ENCODE data around the gene GNL3.
"Not testable (repeated sequence)": the region's sequence is repeated elsewhere in the genome, so short reads cannot be mapped to it uniquely, and the experiment has no call there.

DNA sequence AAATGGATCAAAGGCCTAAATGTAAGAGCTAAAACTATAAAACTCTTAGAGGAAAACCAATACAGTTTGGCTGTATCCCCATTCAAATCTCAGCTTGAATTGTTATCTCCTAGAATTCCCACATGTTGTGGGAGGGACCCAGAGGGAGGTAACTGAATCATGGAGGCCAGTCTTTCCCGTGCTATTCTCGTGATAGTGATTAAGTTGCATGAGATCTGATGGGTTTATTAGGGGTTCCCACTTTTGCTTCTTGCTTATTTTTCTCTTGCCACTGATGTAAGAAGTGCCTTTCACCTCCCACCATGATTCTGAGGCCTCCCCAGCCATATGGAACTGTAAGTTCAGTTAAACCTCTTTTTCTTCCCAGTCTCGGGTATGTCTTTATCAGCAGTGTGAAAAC lies 9.6 kb upstream of the GNL3 start:
- TF ChIP-seq, protein P1, sequence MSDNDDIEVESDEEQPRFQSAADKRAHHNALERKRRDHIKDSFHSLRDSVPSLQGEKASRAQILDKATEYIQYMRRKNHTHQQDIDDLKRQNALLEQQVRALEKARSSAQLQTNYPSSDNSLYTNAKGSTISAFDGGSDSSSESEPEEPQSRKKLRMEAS (IDR thresholded peaks at IDR 0.05) = not testable (repeated sequence)
- TF ChIP-seq CTCF (IDR thresholded peaks at IDR 0.05); RAD21 (conservative IDR thresholded peaks at IDR 0.05 in 1 of 2, IDR thresholded peaks at IDR 0.05 in 1 of 2); HOXA7 (CRISPR knock-in tag; IDR thresholded peaks at IDR 0.05); MYC (IDR thresholded peaks at IDR 0.05; ENCODE audit: borderline replicate concordance, low read length); USF2 (IDR thresholded peaks at IDR 0.05); POLR2A (IDR thresholded peaks at IDR 0.05; ENCODE audit: low read length); BHLHE40 (IDR thresholded peaks at IDR 0.05; ENCODE audit: low read depth, low read length); KDM1A (IDR thresholded peaks at IDR 0.05; ENCODE audit: low read depth); MAZ (IDR thresholded peaks at IDR 0.05; ENCODE audit: borderline replicate concordance, low read depth, low read length): not testable (repeated sequence)
- TF ChIP-seq, protein P2, sequence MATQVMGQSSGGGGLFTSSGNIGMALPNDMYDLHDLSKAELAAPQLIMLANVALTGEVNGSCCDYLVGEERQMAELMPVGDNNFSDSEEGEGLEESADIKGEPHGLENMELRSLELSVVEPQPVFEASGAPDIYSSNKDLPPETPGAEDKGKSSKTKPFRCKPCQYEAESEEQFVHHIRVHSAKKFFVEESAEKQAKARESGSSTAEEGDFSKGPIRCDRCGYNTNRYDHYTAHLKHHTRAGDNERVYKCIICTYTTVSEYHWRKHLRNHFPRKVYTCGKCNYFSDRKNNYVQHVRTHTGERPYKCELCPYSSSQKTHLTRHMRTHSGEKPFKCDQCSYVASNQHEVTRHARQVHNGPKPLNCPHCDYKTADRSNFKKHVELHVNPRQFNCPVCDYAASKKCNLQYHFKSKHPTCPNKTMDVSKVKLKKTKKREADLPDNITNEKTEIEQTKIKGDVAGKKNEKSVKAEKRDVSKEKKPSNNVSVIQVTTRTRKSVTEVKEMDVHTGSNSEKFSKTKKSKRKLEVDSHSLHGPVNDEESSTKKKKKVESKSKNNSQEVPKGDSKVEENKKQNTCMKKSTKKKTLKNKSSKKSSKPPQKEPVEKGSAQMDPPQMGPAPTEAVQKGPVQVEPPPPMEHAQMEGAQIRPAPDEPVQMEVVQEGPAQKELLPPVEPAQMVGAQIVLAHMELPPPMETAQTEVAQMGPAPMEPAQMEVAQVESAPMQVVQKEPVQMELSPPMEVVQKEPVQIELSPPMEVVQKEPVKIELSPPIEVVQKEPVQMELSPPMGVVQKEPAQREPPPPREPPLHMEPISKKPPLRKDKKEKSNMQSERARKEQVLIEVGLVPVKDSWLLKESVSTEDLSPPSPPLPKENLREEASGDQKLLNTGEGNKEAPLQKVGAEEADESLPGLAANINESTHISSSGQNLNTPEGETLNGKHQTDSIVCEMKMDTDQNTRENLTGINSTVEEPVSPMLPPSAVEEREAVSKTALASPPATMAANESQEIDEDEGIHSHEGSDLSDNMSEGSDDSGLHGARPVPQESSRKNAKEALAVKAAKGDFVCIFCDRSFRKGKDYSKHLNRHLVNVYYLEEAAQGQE (IDR thresholded peaks at IDR 0.05) = not testable (repeated sequence)
- TF ChIP-seq, protein P3, sequence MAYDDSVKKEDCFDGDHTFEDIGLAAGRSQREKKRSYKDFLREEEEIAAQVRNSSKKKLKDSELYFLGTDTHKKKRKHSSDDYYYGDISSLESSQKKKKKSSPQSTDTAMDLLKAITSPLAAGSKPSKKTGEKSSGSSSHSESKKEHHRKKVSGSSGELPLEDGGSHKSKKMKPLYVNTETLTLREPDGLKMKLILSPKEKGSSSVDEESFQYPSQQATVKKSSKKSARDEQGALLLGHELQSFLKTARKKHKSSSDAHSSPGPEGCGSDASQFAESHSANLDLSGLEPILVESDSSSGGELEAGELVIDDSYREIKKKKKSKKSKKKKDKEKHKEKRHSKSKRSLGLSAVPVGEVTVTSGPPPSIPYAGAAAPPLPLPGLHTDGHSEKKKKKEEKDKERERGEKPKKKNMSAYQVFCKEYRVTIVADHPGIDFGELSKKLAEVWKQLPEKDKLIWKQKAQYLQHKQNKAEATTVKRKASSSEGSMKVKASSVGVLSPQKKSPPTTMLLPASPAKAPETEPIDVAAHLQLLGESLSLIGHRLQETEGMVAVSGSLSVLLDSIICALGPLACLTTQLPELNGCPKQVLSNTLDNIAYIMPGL (CRISPR knock-in tag; IDR thresholded peaks at IDR 0.05; ENCODE audit: borderline replicate concordance) = not testable (repeated sequence)

Measured in A549 (cell line).